HCT116 (cell line): ENCODE measurements around the gene FYCO1. TPM values are rescaled to one million over a fixed set of nuclear protein-coding genes. Genes with fewer than 3 reads are reported as not detected.

ENCODE experiments used
- ATAC-seq: fragments of 200-7000 bp; cut with Tn5 transposase; 2 replicates; pipeline ENCODE4 v1.9.1; 2020; ENCODE audit warnings: mild to moderate bottlenecking, moderate library complexity
- BruUV-seq: library from RNA; stranded (reverse); fragments of 400-500 nt; replicated peaks from 2 replicates; lab custom pipeline; 2021; lab: Mats Ljungman, UMichigan
- CTCF ChIA-PET: fragments of 300-600 bp; sonication (Branson Sonifier 250); formaldehyde crosslinking; loops from one replicate; lab custom pipeline; 2021; ENCODE audit warnings: antibody characterized with exemption; lab: Charles Lee
- POLR2A ChIA-PET: fragments of 300-600, 350-600 bp; sonication (Branson Sonifier 250); formaldehyde crosslinking; loops from one replicate; lab custom pipeline; 2021; ENCODE audit warnings: antibody characterized with exemption; lab: Charles Lee
- RAD21 ChIA-PET, 2 experiments: fragments of 300-600 bp; sonication (Branson Sonifier 250); formaldehyde crosslinking; loops; one replicate each; lab custom pipeline; 2023; ENCODE audit warnings: low total read pairs in 2 of 2; ENCODE audit not compliant: uncharacterized antibody in 2 of 2, unreplicated experiment in 2 of 2, low non-redundant PET in 1 of 2; lab: Charles Lee
- DNase-seq: peaks from one replicate; pipeline ENCODE4 v3.0.0-alpha.2; 2010; ENCODE audit warnings: low read depth, low spot score
- H2AFZ ChIP-seq: fragments of 200-600 bp; shearing (Covaris generic), sonication (generic); 2 replicates; pipeline ENCODE4 v1.6.1; 2017; ENCODE audit warnings: low read depth, mixed run types, mixed read lengths, antibody characterized with exemption, low read length; ENCODE audit not compliant: poor library complexity, severe bottlenecking
- H3K27ac ChIP-seq: 2 replicates; pipeline ENCODE4 v1.5.1; 2012; ENCODE audit warnings: low read depth, low read length
- H3K27me3 ChIP-seq: fragments of 200-600 bp; sonication (generic); 2 replicates; pipeline ENCODE4 v1.6.1; 2016; ENCODE audit warnings: mixed run types, low read length, mixed read lengths; ENCODE audit not compliant: insufficient read depth
- H3K36me3 ChIP-seq, 2 experiments: fragments of 200-500 bp in 1 of 2; fragments of 200-600 bp in 1 of 2; sonication (Bioruptor generic) in 1 of 2; sonication (generic) in 1 of 2; 2 replicates each; pipeline versions ENCODE4 v1.5.1 to v1.6.1; 2014 to 2016; ENCODE audit warnings: low read length in 2 of 2, inconsistent platforms in 1 of 2, mixed read lengths in 1 of 2, mixed run types in 1 of 2; ENCODE audit not compliant: insufficient read depth in 2 of 2, control insufficient read depth in 1 of 2
- H3K4me1 ChIP-seq, 2 experiments: fragments of 200-600 bp in 1 of 2; sonication (generic) in 1 of 2; 2 replicates each; pipeline versions ENCODE4 v1.5.1 to v1.6.1; 2012 to 2017; ENCODE audit warnings: low read length in 2 of 2, inconsistent platforms in 1 of 2, mild to moderate bottlenecking in 1 of 2, mixed read lengths in 1 of 2, mixed run types in 1 of 2, moderate library complexity in 1 of 2; ENCODE audit not compliant: insufficient read depth in 2 of 2, control insufficient read depth in 1 of 2
- H3K4me2 ChIP-seq: fragments of 200-600 bp; sonication (generic); 2 replicates; pipeline ENCODE4 v1.6.1; 2017; ENCODE audit warnings: mixed run types, low read length, mixed read lengths
- H3K4me3 ChIP-seq, 2 experiments: fragments of 200-600 bp in 1 of 2; sonication (generic) in 1 of 2; replicated peaks in 1 of 2; 2 replicates each; pipeline ENCODE4 v1.5.1; 2011 to 2016; ENCODE audit warnings: low read length in 2 of 2, control low read depth in 1 of 2, low read depth in 1 of 2, mild to moderate bottlenecking in 1 of 2, mixed read lengths in 1 of 2, mixed run types in 1 of 2
- H3K79me2 ChIP-seq: fragments of 200-600 bp; sonication (generic); 2 replicates; pipeline ENCODE4 v1.6.1; 2017; ENCODE audit warnings: mild to moderate bottlenecking, mixed run types, low read length, moderate library complexity, mixed read lengths; ENCODE audit not compliant: insufficient read depth
- H3K9ac ChIP-seq: fragments of 200-600 bp; sonication (generic); 2 replicates; pipeline ENCODE4 v1.6.1; 2016; ENCODE audit warnings: low read length, mixed read lengths
- H3K9me2 ChIP-seq: fragments of 200-600 bp; sonication (generic), shearing (Covaris generic); 2 replicates; pipeline ENCODE4 v1.6.1; 2017; ENCODE audit warnings: mixed run types, mild to moderate bottlenecking, moderate library complexity; ENCODE audit not compliant: insufficient read depth
- H3K9me3 ChIP-seq, 2 experiments: fragments of 200-500 bp in 1 of 2; fragments of 200-600 bp in 1 of 2; sonication (Bioruptor generic) in 1 of 2; sonication (generic) in 1 of 2; 2 replicates each; pipeline ENCODE4 v1.6.1; 2014 to 2017; ENCODE audit warnings: low read length in 2 of 2, mixed read lengths in 2 of 2, inconsistent platforms in 1 of 2, low read depth in 1 of 2, mild to moderate bottlenecking in 1 of 2, mixed run types in 1 of 2, moderate library complexity in 1 of 2; ENCODE audit not compliant: control insufficient read depth in 1 of 2, insufficient read depth in 1 of 2
- H4K20me1 ChIP-seq: fragments of 200-600 bp; sonication (generic), shearing (Covaris generic); 2 replicates; pipeline ENCODE4 v1.6.1; 2017; ENCODE audit warnings: mixed run types, mild to moderate bottlenecking, moderate library complexity; ENCODE audit not compliant: insufficient read depth
- EGR1 ChIP-seq: IDR thresholded peaks from 2 replicates; pipeline ENCODE4 v1.6.1; 2012; ENCODE audit warnings: low read depth
- EZH2phosphoT487 ChIP-seq: fragments of 200-600 bp; IDR thresholded peaks from 2 replicates; pipeline ENCODE4 v1.6.1; 2018; ENCODE audit warnings: antibody characterized with exemption, borderline replicate concordance
- FOSL1 ChIP-seq: IDR thresholded peaks from 2 replicates; pipeline ENCODE4 v1.6.1; 2012; ENCODE audit warnings: low read depth
- JUND ChIP-seq: IDR thresholded peaks from 2 replicates; pipeline ENCODE4 v1.6.1; 2012
- POLR2A ChIP-seq: IDR thresholded peaks from 2 replicates; pipeline ENCODE4 v1.7.0; 2011; ENCODE audit warnings: borderline replicate concordance; ENCODE audit not compliant: insufficient read depth, insufficient read length; ENCODE audit errors: extremely low read depth
- SIN3A ChIP-seq: IDR thresholded peaks from 2 replicates; pipeline ENCODE4 v1.6.1; 2012; ENCODE audit warnings: low read depth
- SP1 ChIP-seq: IDR thresholded peaks from 2 replicates; pipeline ENCODE4 v1.6.1; 2012; ENCODE audit warnings: low read depth
- SRF ChIP-seq: IDR thresholded peaks from 2 replicates; pipeline ENCODE4 v1.6.1; 2012; ENCODE audit warnings: low read depth
- TCF7L2 ChIP-seq: IDR thresholded peaks from 2 replicates; pipeline ENCODE4 v1.7.0; 2011; ENCODE audit warnings: borderline replicate concordance, inconsistent platforms; ENCODE audit not compliant: insufficient read depth, insufficient read length; ENCODE audit errors: extremely low read depth
- YY1 ChIP-seq: IDR thresholded peaks from 2 replicates; pipeline ENCODE4 v1.6.1; 2011; ENCODE audit warnings: low read length, low read depth, moderate library complexity, mild to moderate bottlenecking; ENCODE audit not compliant: insufficient replicate concordance; ENCODE audit errors: extremely low read depth
- ZFX ChIP-seq: fragments of 450-650 bp; IDR thresholded peaks from 2 replicates; pipeline ENCODE4 v1.6.1; 2017
- ZNF274 ChIP-seq: fragments of 200-500 bp; sonication (Bioruptor generic); IDR thresholded peaks from 2 replicates; pipeline ENCODE4 v1.6.1; 2014; ENCODE audit warnings: mild to moderate bottlenecking, low read depth, low read length, inconsistent platforms
- intact Hi-C: fragments of 100-400 bp; cut with micrococcal nuclease; formaldehyde crosslinking; loops from 2 replicates; pipeline ENCODE4 v1.10.0; 2022
- total RNA-seq: library from RNA; stranded (reverse); gene quantifications from one replicate; pipeline ENCODE4 v1.2.1, GENCODE V29; 2021; ENCODE audit not compliant: unreplicated experiment
- TF ChIP-seq, protein P1 (sequence below): IDR thresholded peaks from 2 replicates; pipeline ENCODE4 v1.6.1; 2011; ENCODE audit warnings: mild to moderate bottlenecking, low read length, moderate library complexity; ENCODE audit not compliant: insufficient replicate concordance; ENCODE audit errors: extremely low read depth
- TF ChIP-seq, protein P2 (sequence below): IDR thresholded peaks from 2 replicates; pipeline ENCODE4 v1.6.1; 2012
- TF ChIP-seq, protein P3 (sequence below): IDR thresholded peaks from 2 replicates; pipeline ENCODE4 v1.6.1; 2012; ENCODE audit warnings: low read depth

FYCO1 gene
- total RNA-seq, 1 experiment from 2014 or later: 15.8 TPM

DNA sequence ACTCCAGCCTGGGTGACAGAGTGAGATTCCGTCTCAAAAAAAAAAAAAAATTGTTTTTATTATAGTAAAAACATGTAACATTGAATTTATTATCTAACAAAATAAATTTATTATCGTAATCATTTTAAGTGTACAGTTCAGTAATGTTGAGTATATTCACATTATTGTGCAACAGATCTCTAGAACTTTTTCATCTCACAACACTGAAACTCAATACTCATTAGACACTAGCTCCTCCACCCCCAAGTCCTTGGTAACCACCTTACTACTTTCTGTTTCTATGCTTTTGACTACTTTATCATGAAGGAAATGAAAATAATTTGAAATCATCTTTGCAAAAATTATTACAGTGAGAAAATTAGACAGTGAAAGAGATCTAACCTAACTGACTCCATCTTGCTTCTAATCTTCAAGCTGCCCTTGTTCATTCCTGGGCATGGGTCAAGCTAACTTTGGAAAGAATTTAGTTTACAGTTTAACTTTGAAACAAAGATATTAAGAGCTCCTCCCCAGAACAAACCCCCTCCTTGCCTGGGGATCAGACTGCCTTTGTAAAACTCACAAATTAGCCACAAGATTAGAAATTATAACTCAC, 15.0 kb upstream of the FYCO1 start:
- Histone ChIP-seq H2AFZ (no peak overlapping the region), H3K4me2 (no peak overlapping the region), H3K4me3 (no peak overlapping the region), H3K9me3 (no peaks in the 10 kb centered on the region), H3K27me3 (no peaks in the 10 kb centered on the region), H3K27ac (no peak overlapping the region), H3K9me2 (no peaks in the 10 kb centered on the region), H3K9ac (no peak overlapping the region), H3K36me3 (no peaks in the 10 kb centered on the region), H3K4me1 (no peaks in the 10 kb centered on the region), H3K79me2 (no peaks in the 10 kb centered on the region), H4K20me1 (no peaks in the 10 kb centered on the region)
- ChIA-PET RAD21 (no interaction called here), CTCF (no interaction called here), POLR2A (no interaction called here)
- DNase-seq: no peak
- BruUV-seq: no TSS peak
- intact Hi-C loops: no loop called here
- TF ChIP-seq ZNF274 (no peak), ZFX (no peak), SIN3A (no peak)
- TF ChIP-seq, protein P1, sequence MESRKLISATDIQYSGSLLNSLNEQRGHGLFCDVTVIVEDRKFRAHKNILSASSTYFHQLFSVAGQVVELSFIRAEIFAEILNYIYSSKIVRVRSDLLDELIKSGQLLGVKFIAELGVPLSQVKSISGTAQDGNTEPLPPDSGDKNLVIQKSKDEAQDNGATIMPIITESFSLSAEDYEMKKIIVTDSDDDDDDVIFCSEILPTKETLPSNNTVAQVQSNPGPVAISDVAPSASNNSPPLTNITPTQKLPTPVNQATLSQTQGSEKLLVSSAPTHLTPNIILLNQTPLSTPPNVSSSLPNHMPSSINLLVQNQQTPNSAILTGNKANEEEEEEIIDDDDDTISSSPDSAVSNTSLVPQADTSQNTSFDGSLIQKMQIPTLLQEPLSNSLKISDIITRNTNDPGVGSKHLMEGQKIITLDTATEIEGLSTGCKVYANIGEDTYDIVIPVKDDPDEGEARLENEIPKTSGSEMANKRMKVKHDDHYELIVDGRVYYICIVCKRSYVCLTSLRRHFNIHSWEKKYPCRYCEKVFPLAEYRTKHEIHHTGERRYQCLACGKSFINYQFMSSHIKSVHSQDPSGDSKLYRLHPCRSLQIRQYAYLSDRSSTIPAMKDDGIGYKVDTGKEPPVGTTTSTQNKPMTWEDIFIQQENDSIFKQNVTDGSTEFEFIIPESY: no peak
- TF ChIP-seq, protein P2, sequence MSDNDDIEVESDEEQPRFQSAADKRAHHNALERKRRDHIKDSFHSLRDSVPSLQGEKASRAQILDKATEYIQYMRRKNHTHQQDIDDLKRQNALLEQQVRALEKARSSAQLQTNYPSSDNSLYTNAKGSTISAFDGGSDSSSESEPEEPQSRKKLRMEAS: no peak
- ATAC-seq: no peak

DNA sequence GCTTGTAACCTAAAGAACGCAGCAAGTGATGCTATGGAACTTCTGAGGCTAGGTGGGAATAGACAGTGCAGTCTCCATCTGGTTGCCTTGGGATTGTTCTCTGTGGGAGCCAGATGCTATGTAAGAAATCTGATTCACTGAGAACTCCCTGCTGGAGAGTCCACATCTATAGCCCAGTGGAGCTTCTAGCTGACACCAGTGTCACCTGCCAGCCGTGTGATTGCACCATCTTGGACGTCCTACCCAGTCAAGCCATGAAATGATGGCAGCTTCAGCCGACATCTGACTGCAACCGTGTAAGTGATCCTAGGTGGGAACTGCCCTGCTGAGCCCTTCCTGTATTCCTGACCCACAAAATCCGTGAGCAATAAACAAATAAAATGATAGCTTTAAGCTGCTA, 12.4 kb upstream of the FYCO1 start:
- H3K36me3 ChIP-seq: no peaks in the 10 kb centered on the region
- no peak overlapping the region for H2AFZ ChIP-seq
- no peak overlapping the region for H3K4me2 ChIP-seq
- intact Hi-C loops: no loop called here
- no TSS peak for BruUV-seq
- H3K4me1 ChIP-seq: no peaks in the 10 kb centered on the region
- H3K9me3 ChIP-seq: no peaks in the 10 kb centered on the region
- ATAC-seq (no peak), DNase-seq (no peak)
- H3K4me3 ChIP-seq: no peak overlapping the region
- RAD21 ChIA-PET: no interaction called here
- no peak overlapping the region for H3K27ac ChIP-seq
- no peaks in the 10 kb centered on the region for H3K9me2 ChIP-seq
- POLR2A ChIA-PET: no interaction called here
- no peaks in the 10 kb centered on the region for H3K27me3 ChIP-seq
- H3K9ac ChIP-seq: no peak overlapping the region
- CTCF ChIA-PET: no interaction called here
- no peaks in the 10 kb centered on the region for H4K20me1 ChIP-seq
- H3K79me2 ChIP-seq: no peaks in the 10 kb centered on the region
- TF ChIP-seq, protein P2: no peak
- no peak for TF ChIP-seq ZNF274
- TF ChIP-seq SIN3A: no peak
- TF ChIP-seq YY1: no peak
- TF ChIP-seq ZFX: no peak
- TF ChIP-seq SRF: no peak
- no peak for TF ChIP-seq JUND
- TF ChIP-seq POLR2A: no peak
- TF ChIP-seq FOSL1: no peak
- TF ChIP-seq SP1: no peak
- TF ChIP-seq EZH2phosphoT487: no peak
- no peak for TF ChIP-seq EGR1
- TF ChIP-seq, protein P3, sequence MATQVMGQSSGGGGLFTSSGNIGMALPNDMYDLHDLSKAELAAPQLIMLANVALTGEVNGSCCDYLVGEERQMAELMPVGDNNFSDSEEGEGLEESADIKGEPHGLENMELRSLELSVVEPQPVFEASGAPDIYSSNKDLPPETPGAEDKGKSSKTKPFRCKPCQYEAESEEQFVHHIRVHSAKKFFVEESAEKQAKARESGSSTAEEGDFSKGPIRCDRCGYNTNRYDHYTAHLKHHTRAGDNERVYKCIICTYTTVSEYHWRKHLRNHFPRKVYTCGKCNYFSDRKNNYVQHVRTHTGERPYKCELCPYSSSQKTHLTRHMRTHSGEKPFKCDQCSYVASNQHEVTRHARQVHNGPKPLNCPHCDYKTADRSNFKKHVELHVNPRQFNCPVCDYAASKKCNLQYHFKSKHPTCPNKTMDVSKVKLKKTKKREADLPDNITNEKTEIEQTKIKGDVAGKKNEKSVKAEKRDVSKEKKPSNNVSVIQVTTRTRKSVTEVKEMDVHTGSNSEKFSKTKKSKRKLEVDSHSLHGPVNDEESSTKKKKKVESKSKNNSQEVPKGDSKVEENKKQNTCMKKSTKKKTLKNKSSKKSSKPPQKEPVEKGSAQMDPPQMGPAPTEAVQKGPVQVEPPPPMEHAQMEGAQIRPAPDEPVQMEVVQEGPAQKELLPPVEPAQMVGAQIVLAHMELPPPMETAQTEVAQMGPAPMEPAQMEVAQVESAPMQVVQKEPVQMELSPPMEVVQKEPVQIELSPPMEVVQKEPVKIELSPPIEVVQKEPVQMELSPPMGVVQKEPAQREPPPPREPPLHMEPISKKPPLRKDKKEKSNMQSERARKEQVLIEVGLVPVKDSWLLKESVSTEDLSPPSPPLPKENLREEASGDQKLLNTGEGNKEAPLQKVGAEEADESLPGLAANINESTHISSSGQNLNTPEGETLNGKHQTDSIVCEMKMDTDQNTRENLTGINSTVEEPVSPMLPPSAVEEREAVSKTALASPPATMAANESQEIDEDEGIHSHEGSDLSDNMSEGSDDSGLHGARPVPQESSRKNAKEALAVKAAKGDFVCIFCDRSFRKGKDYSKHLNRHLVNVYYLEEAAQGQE: no peak
- no peak for TF ChIP-seq TCF7L2
- TF ChIP-seq, all 23 proteins: peak for 0
